HepG2 (cell line): ENCODE results near the gene RUSF1. TPM values are rescaled to one million over a fixed set of nuclear protein-coding genes. Genes with fewer than 3 reads are reported as not detected.

Experiments used
- ATF7-NPFF ChIP-seq: sonication (generic); formaldehyde crosslinking; IDR thresholded peaks from 2 replicates; pipeline ENCODE4 v1.8.1; 2023; ENCODE audit warnings: mild to moderate bottlenecking, low read depth, missing genetic modification reagents, moderate library complexity
- ETV6 ChIP-seq: sonication (generic); formaldehyde crosslinking; conservative IDR thresholded peaks from 2 replicates; pipeline ENCODE4 v1.4.0; 2020; ENCODE audit warnings: missing genetic modification reagents
- EZH2 ChIP-seq: conservative IDR thresholded peaks from 2 replicates; pipeline ENCODE4 v1.6.1; 2012; ENCODE audit warnings: mild to moderate bottlenecking, low read depth, low read length, moderate library complexity
- FOSL2 ChIP-seq: sonication (generic); formaldehyde crosslinking; IDR thresholded peaks from 2 replicates; pipeline ENCODE4 v1.4.0; 2020; ENCODE audit warnings: missing genetic modification reagents
- HCFC1 ChIP-seq: fragments of 150-350 bp; IDR thresholded peaks from 2 replicates; pipeline ENCODE4 v1.6.1; 2014; ENCODE audit warnings: low read depth, low read length
- KAT7 ChIP-seq: IDR thresholded peaks from 2 replicates; pipeline ENCODE4 v1.6.1; 2018; ENCODE audit warnings: borderline replicate concordance, missing compliant biosample characterization
- NR2F1 ChIP-seq, 2 experiments: fragments of 450-650 bp in 1 of 2; formaldehyde crosslinking in 1 of 2; IDR thresholded peaks; 2 replicates each; pipeline versions ENCODE4 v1.5.0 to v1.6.1; 2016 to 2020; ENCODE audit warnings: mild to moderate bottlenecking in 1 of 2, missing compliant biosample characterization in 1 of 2, missing genetic modification reagents in 1 of 2, moderate library complexity in 1 of 2
- PHF20 ChIP-seq: sonication (generic); formaldehyde crosslinking; IDR thresholded peaks from 2 replicates; pipeline ENCODE4 v1.5.0; 2020; ENCODE audit warnings: mild to moderate bottlenecking, missing genetic modification reagents
- PHF21A ChIP-seq: sonication (generic); formaldehyde crosslinking; IDR thresholded peaks from 2 replicates; pipeline ENCODE4 v1.5.0; 2020; ENCODE audit warnings: mild to moderate bottlenecking, missing genetic modification reagents
- SIN3B ChIP-seq: fragments of 150-350 bp; IDR thresholded peaks from 2 replicates; pipeline ENCODE4 v1.6.1; 2014; ENCODE audit warnings: low read length
- SMAD9 ChIP-seq: sonication (generic); formaldehyde crosslinking; IDR thresholded peaks from 2 replicates; pipeline ENCODE4 v1.5.1; 2020; ENCODE audit warnings: mild to moderate bottlenecking, missing genetic modification reagents
- SMARCE1 ChIP-seq: fragments of 450-650 bp; IDR thresholded peaks from 2 replicates; pipeline ENCODE4 v1.6.1; 2017; ENCODE audit warnings: borderline replicate concordance
- SP4 ChIP-seq: sonication (generic); formaldehyde crosslinking; IDR thresholded peaks from 2 replicates; pipeline ENCODE4 v1.8.1; 2023; ENCODE audit warnings: mild to moderate bottlenecking, missing genetic modification reagents
- TFAP4 ChIP-seq: sonication (generic); IDR thresholded peaks from 2 replicates; pipeline ENCODE4 v1.6.1; 2016; ENCODE audit warnings: low read depth, borderline replicate concordance
- U2AF2 ChIP-seq: fragments of 200-400 bp; formaldehyde crosslinking; IDR thresholded peaks from 2 replicates; pipeline ENCODE4 v1.6.1; 2017; ENCODE audit warnings: low read depth, mild to moderate bottlenecking, low read length
- XBP1 ChIP-seq: sonication (generic); formaldehyde crosslinking; IDR thresholded peaks from 2 replicates; pipeline ENCODE4 v1.5.0; 2020; ENCODE audit warnings: missing genetic modification reagents
- ZBTB8A ChIP-seq: sonication (generic); formaldehyde crosslinking; IDR thresholded peaks from 2 replicates; pipeline ENCODE4 v1.4.0; 2020; ENCODE audit warnings: mild to moderate bottlenecking, low read depth, missing genetic modification reagents, borderline replicate concordance
- ZC3H13 ChIP-seq: sonication (generic); formaldehyde crosslinking; IDR thresholded peaks from 2 replicates; pipeline ENCODE4 v1.8.1; 2023; ENCODE audit warnings: mild to moderate bottlenecking, missing genetic modification reagents, moderate library complexity
- ZKSCAN1 ChIP-seq: fragments of 150-350 bp; IDR thresholded peaks from 2 replicates; pipeline ENCODE4 v1.6.1; 2014; ENCODE audit warnings: low read length
- ZKSCAN8 ChIP-seq: IDR thresholded peaks from 2 replicates; pipeline ENCODE4 v1.6.1; 2016; ENCODE audit warnings: borderline replicate concordance, missing genetic modification reagents, missing compliant biosample characterization
- ZMYM3 ChIP-seq: sonication (generic); formaldehyde crosslinking; IDR thresholded peaks from 2 replicates; pipeline ENCODE4 v1.5.1; 2020; ENCODE audit warnings: mild to moderate bottlenecking, missing genetic modification reagents
- ZNF333 ChIP-seq: sonication (generic); formaldehyde crosslinking; IDR thresholded peaks from 2 replicates; pipeline ENCODE4 v1.4.0; 2020; ENCODE audit warnings: mild to moderate bottlenecking, missing genetic modification reagents, borderline replicate concordance
- polyA plus RNA-seq, 8 experiments: library from polyadenylated mRNA; depleted of rRNA in 3 of 8; stranded (reverse) in 7 of 8; unstranded in 1 of 8; fragments of >200 nt; fragmentation: Illumina TruSeq in 4 of 8; extraction: Trizol in 4 of 8; gene quantifications; 2 replicates each; pipeline versions ENCODE4 v1.2.1 to v1.2.3, GENCODE V29; 2011 to 2016; ENCODE audit warnings: low read depth in 4 of 8, missing spikeins in 1 of 8, mixed read lengths in 1 of 8; ENCODE audit not compliant: insufficient read depth in 1 of 8
- total RNA-seq, 5 experiments: library from RNA; depleted of rRNA; stranded (reverse); fragments of >200 nt; fragmentation: Illumina TruSeq; extraction: Trizol; gene quantifications; 2 replicates each; pipeline ENCODE4 v1.2.3, GENCODE V29; 2016; ENCODE audit warnings: low read depth in 1 of 5
- TF ChIP-seq, protein P1 (sequence below): sonication (generic); formaldehyde crosslinking; IDR thresholded peaks from 2 replicates; pipeline ENCODE4 v1.4.0; 2020; ENCODE audit warnings: missing genetic modification reagents, low read depth, mild to moderate bottlenecking, borderline replicate concordance
- TF ChIP-seq, protein P2 (sequence below): sonication (generic); formaldehyde crosslinking; IDR thresholded peaks from 2 replicates; pipeline ENCODE4 v1.8.0; 2022; ENCODE audit warnings: mild to moderate bottlenecking, missing genetic modification reagents

RUSF1 gene
- total and polyA plus RNA-seq, 2 of the 13 experiments (the other 11 are each of a cell fraction or from before 2014, with no cell fraction given) = 40.8 to 50.2 TPM

- TF ChIP-seq, protein P1, sequence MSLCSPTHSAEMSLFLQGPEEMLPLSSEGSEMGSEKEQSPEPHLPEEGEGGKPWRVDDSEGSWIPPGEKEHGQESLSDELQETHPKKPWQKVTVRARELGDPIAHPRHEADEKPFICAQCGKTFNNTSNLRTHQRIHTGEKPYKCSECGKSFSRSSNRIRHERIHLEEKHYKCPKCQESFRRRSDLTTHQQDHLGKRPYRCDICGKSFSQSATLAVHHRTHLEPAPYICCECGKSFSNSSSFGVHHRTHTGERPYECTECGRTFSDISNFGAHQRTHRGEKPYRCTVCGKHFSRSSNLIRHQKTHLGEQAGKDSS (CRISPR knock-in tag) = peak; percentile 93
- TF ChIP-seq SMARCE1 = no peak
- TF ChIP-seq PHF20 (CRISPR knock-in tag) = peak; percentile 66
- no peak for TF ChIP-seq SIN3B
- TF ChIP-seq ZC3H13 = peak; percentile 91; the same call in 1 of the 2 replicates
- TF ChIP-seq, protein P2, sequence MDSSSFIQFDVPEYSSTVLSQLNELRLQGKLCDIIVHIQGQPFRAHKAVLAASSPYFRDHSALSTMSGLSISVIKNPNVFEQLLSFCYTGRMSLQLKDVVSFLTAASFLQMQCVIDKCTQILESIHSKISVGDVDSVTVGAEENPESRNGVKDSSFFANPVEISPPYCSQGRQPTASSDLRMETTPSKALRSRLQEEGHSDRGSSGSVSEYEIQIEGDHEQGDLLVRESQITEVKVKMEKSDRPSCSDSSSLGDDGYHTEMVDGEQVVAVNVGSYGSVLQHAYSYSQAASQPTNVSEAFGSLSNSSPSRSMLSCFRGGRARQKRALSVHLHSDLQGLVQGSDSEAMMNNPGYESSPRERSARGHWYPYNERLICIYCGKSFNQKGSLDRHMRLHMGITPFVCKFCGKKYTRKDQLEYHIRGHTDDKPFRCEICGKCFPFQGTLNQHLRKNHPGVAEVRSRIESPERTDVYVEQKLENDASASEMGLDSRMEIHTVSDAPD (CRISPR knock-in tag) = peak; percentile 56; the same call in 1 of the 2 replicates
- TF ChIP-seq ETV6 (CRISPR knock-in tag) = no peak
- TF ChIP-seq PHF21A (CRISPR knock-in tag) = peak; percentile 90; the same call in 1 of the 2 replicates
- 0 out of 2 replicates have a peak, but pooled peaks have one; percentile 66 for TF ChIP-seq ZBTB8A (CRISPR knock-in tag)
- TF ChIP-seq ZKSCAN1 = no peak
- 0 out of 2 replicates have a peak, but pooled peaks have one; percentile 37 for TF ChIP-seq SP4 (CRISPR knock-in tag)
- peak; percentile 67 for TF ChIP-seq ZMYM3
- no peak for TF ChIP-seq ZNF333
- no peak for TF ChIP-seq XBP1
- no peak for TF ChIP-seq EZH2
- TF ChIP-seq NR2F1 (CRISPR knock-in tag; IDR thresholded peaks at IDR 0.05) = peak in 1 of 2 experiments; percentile 80; a peak in 2 of 4 replicates
- TF ChIP-seq KAT7 (CRISPR knock-in tag) = 0 out of 2 replicates have a peak, but pooled peaks have one; percentile 53
- TF ChIP-seq SMAD9 = no peak
- TF ChIP-seq TFAP4 = no peak
- TF ChIP-seq U2AF2 = no peak
- TF ChIP-seq FOSL2 (CRISPR knock-in tag) = no peak; the same call in 1 of the 2 replicates
- TF ChIP-seq ATF7-NPFF (CRISPR knock-in tag) = peak; percentile 87; the same call in 1 of the 2 replicates
- TF ChIP-seq ZKSCAN8 = no peak; the same call in 1 of the 2 replicates
- TF ChIP-seq HCFC1 = no peak; the same call in 1 of the 2 replicates
Observed at GRCh38 chr16:31477220-31478216, 30.7 kb downstream of the RUSF1 start (continued).
